DMS79 (cell line): ENCODE measurements around the gene ZNF236.
"Not testable (repeated sequence)": the region's sequence is repeated elsewhere in the genome, so short reads cannot be mapped to it uniquely, and the experiment has no call there.

Source experiments
- DNase-seq: peaks from one replicate; lab custom pipeline; 2025; lab: John Stamatoyannopoulos, UW

The ZNF236 gene

DNA sequence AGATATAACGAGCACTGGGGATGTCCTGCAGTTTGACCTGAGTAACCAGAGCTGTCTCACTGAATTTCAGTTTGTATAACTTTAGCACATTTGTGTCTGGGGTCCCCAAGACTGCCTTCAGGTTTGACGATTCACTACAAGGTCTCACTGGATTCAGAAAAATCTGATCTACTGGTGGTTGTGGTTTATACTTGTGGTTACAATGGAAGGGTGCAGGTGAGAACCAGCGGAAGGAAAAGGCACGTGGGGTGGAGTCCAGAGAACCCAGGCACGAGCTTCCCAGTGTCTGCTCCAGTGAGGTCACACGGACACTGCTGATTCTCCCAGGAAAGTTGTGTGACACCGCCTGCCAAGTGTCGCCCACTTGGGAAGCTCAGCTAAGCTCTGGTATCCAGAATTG is 126.0 kb downstream of the ZNF236 start:
- DNase-seq = no peak

DNA sequence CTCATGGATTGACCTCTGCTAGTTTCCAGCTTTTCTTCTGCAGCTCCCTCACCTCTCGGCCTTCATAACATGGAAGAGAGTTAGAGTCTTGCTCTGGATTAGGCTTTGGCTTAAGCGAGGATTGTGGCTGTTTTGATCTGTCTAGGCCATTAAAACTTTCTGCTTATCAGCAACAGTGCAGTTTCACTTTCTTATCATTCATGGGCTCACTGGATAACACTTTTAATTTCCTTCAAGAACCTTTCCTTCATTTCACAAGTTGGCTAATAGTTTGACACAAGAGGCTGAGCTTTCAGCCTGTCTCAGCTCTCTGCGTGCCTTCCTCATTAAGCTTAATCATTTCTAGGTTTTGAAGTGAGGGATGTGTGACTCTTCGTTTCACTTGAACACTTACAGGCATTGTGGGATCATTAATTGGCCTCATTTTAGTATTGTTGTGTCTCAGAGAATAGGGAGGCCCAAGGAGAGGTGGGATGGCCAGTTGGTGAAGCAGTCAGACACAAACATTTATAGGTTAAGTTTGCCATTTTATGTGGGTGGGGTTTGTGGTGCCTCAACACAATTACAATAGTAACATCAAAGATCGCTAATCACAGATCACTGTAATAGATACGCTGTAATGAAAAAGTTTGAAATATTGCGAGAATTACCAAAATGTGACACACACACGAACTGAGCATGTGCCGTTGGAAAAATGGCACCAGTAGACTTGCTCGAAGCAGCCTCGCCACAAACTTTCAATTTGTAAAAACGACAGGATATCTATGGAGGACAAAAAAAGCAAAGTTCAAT is 129.3 kb downstream of the ZNF236 start:
- DNase-seq = no peak

DNA sequence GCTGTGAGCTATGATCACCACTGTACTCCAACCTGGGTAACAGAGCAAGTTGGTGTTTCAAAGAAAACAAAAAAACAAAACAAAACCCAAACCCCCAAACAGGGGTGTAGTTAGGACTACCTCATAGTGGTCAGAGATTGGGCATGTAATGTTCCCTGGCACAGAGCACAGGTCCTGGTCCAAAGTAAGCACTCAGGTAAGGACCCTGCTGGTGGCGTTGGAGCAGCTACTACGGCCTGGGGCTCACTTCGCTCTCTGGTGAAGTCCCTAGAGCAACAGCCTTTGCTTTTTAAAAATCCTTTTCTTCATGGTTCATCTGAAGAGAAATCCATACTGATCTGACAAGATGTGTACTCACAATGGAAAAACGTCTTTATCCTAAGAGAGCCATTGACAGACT is 130.4 kb downstream of the ZNF236 start:
- peak; percentile 41 for DNase-seq

DNA sequence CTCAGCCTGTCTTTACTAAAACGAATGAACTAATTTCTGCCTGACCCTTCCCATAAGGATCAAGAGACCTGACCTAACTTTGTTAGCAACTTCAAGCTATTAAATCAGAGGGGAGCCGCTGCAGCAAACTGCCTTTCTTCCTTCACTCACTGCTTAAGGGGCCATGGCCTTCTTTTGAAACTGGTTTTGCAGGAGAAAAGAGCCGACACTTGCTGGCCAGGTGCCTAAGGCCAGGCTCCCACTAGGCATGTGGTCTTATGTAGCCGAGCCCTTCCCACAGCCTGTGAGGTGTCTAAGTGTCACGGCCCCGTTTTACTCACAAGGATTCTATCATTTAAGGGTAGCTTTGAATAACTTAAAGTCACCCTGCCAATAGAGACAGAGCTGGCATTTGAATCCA is 130.8 kb downstream of the ZNF236 start:
- peak; percentile 40 for DNase-seq

DNA sequence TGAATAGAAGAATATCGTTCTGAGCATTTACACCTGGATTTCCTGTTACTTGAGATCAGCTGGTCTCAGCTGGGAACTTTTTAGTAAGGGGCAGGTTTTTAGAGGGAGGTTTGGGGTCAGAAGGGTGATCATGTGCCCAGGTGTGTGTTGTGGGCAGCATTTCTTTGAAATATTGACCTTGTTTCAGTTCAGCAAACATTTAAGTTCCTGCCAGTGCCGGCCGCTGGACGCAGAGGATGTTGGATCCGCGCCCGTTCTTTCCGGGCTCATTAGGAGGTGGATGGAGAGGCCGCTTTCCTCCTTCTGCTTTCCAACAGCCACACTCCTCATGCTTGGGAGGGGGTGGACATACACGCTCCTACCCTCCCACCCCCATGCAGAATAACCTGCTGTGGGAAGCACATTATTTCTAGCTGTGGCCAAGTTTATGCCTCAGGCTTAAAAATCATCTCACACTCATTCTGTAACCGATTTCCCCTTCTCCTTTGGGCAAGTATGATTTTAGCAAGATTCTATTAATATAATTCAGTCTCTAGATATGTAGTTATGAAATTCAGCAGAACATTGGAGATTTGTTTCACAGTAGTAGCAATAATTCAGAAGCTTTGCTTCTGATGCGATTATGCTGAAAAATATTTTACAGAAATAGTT is 131.4 kb downstream of the ZNF236 start:
- DNase-seq = peak; percentile 54

DNA sequence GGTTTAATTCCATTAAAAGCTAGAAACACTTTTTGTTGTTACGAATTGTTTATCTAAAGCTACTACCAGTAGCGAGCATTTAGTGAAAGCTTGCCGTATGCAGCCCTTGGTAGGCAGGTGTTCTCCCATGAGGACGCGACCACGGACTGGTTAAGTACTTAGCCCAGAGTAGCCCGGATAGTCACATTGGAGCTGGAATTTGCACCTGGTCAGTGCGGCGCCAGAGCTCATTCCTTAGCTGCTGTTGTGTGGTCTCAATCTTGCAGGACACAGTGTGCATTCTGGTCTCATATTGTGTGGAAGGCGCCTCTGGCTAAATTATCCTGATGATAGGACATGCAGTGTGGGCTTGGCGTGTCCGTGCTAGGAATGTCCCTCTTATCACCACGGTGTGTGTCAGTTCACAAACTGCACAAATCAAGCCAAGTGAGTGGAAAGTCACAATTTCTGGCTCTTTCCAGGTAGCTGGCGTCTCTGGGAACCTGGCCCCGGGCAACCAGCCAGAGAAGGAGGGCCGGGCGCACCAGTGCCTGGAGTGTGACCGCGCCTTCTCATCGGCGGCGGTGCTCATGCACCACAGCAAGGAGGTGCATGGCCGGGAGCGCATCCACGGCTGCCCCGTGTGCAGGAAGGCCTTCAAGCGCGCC is 133.3 kb downstream of the ZNF236 start:
- DNase-seq = peak; percentile 68

DNA sequence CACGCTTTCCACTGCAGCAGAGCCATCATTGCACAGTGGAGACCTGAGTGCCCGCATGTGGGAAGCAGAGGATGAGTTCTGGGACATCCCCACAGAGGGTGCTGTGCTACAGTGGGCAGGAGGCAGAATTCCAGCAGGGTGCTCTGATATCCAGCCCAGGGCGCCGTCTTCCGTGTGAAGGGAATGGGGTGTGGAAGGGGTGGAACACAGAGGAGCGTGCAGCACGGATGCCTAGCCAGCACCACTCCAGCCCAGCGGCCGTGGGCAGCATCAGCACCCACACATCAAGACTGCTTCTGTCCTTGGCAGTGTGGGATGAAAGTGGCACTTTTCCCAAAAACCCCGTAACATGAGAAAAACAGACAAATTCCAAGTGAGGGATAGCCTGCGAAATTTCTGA is 134.3 kb downstream of the ZNF236 start:
- no peak for DNase-seq

DNA sequence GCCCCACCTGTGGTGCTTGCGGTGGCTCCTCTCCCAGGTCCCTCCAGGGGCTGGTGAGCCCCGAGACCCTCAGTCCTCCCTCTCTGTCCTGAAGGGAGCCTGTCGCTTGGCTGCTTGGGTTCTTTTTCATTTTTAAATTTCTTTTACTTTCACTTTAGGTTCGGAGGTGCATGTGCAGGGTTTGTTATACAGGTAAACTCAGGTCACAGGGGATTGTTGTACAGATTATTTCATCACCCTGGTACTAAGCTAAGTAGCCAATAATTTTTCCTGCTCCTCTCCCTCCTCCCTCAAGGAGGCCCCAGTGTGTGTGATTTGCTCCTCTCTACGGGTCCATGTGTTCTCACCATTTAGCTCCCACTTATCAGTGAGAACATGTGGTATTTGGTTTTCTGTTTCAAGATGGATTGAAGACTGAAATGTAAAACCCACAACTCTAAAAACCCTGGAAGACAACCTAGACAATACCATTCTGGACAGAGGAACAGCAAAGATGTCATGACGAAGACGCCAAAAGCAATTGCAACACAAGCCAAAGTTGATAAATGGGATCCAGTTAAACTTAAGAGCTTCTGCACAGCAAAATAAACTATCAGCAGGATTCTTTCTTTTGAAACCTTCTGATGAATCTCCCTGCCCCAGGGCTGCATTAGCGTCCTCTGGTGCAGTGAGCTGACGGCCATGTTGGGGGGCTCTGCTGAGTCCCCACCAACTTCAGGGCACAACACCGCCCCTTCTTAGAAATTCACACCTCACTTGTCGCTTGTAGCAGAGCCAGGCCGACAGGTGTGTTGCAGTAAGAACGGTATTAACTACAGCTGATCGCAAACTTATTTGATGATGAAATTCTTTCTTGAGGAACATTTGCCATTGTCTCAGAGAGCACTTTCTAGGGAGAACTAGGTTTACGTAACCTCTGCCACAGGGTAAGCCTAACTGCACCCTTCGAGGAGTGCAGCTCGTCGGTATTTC is 135.3 kb downstream of the ZNF236 start:
- no peak for DNase-seq

DNA sequence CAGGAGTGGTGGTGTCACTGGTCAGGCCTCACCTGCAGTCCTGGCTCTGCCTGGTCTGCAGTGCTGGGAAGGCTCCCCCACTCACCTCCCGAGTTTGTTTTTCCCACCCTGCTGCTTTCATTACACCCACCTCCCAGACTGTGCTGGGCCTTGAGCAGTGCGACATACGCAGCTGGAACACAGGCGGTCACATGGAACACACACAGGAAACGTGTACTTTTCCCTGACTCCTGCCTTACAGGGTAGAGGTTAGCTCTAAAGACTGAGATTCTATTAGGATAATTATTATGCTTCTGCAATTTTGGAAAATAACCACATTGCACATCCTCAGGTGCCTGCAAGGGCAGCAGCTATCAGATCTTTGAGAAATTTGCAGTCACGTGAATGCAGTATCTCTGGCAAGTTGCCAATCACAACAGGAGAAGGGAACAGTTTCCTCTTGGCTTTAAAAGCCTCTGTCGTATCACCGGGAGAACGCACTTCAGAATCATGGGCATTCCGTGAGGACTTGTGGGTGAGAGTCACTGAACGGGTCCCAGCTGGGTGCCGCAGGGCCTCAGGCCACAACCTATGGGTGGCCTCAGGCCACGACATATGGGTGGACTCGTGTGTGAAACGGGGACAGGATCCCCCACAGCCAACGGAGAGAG is 136.5 kb downstream of the ZNF236 start:
- peak; percentile 62 for DNase-seq

DNA sequence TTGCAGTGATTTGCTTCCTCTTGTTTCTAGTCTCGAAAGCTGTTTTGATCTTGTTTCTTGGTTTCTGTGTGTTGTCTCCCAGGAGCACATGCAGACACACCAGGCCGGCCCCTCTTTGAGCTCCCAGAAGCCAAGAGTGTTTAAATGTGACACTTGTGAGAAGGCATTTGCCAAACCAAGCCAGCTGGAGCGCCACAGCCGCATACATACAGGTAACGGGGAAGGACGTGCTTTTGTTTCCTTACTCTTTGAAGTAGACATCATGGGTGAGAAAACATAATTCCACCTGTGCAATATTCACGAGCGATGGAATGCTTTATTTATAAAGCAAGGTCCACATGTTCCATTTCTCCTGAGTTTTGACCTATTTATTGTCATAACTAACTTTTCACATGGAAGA is 137.2 kb downstream of the ZNF236 start:
- DNase-seq = no peak

DNA sequence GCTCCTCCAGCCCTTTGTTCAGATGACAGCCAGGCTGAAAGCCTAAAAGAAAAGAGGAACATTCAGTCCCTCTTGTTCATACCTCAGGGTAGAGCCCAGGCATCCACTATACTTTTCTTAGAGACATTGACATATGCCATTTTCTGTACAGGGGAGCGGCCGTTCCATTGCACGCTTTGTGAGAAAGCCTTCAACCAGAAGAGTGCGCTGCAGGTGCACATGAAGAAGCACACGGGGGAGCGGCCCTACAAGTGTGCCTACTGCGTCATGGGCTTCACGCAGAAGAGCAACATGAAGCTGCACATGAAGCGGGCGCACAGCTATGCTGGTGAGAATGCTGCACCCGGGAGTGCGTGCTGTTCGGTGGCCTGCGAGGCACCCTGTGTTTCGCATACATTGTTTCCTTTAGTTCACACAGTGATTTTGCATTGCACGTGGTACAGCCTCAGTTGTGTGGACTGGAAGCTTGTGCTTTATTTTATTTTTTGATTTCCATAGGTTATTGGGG is 138.2 kb downstream of the ZNF236 start:
- no peak for DNase-seq

DNA sequence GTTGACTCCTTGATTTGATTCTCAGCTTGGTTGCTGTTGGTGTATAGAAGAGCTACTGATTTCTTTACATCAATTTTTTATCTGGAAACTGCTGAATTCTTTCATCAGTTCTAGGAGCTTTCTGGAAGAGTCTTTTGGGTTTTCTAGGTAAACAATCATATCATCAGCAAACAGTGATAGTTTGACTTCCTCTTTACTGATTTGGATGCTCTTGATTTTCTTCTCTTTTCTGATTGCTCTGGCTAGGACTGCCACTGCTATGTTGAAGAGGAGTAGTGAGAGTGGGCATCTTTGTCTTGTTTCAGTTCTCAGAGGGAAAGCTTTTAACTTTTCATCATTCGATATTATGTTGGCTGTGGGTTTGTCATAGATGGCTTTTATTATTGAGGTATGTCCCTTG is 140.5 kb downstream of the ZNF236 start:
- DNase-seq = no peak

DNA sequence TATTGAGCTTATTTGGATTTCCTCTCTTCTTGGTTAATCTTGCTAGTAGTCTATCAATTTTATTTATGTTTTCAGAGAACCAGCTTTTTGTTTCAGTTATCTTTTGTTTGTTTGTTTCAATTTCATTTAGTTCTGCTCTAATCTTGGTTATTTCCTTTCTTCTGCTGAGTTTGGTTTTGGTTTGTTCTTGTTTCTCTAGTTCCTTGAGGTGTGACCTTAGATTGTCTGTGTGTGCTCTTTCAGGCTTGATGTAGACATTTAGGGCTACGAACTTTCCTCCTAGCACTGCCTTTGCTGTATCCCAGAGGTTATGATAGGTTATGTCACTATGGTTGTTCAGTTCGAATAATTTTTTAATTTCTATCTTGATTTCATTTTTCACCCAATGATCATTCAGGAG is 141.6 kb downstream of the ZNF236 start:
- DNase-seq = no peak

DNA sequence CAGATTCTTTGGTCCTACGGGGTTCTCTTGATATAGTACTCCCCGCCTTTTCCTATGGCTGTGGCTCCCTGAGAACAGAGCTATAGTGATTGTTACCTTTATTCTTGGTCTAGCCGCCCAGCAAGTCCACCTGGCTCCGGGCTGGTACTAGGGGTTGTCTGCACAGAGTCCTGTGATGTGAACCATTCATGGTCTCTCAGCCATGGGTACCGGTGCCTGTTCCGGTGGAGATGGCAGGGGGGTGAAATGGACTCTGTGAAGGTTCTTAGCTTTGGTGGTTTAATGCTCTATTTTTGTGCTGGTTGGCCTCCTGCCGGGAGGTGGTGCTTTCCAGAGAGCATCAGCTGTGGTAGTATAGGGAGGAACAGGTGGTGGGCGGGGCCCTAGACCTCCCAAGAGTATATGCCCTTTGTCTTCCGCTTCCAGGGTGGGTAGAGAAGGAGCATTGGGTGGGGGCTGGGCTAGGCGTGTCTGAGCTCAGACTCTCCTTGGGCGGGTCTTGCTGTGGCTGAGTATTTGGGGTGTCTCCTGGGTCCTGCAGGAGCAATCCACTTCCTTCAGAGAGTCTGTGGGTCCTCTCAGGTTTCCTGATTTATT is 143.3 kb downstream of the ZNF236 start:
- not testable (repeated sequence) for DNase-seq

DNA sequence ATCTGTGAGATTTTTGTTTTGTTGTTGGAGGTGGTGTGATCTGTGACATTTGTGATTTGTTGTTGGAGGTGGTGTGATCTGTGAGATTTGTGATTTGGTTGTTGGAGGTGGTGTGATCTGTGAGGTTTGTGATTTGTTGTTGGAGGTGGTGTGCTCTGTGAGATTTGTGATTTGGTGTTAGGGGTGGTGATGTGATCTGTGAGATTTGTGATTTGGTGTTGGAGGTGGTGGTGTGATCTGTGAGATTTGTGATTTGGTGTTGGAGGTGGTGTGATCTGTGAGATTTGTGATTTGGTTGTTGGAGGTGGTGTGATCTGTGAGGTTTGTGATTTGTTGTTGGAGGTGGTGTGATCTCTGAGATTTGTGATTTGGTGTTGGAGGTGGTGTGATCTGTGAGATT is 144.9 kb downstream of the ZNF236 start:
- DNase-seq = not testable (repeated sequence)

DNA sequence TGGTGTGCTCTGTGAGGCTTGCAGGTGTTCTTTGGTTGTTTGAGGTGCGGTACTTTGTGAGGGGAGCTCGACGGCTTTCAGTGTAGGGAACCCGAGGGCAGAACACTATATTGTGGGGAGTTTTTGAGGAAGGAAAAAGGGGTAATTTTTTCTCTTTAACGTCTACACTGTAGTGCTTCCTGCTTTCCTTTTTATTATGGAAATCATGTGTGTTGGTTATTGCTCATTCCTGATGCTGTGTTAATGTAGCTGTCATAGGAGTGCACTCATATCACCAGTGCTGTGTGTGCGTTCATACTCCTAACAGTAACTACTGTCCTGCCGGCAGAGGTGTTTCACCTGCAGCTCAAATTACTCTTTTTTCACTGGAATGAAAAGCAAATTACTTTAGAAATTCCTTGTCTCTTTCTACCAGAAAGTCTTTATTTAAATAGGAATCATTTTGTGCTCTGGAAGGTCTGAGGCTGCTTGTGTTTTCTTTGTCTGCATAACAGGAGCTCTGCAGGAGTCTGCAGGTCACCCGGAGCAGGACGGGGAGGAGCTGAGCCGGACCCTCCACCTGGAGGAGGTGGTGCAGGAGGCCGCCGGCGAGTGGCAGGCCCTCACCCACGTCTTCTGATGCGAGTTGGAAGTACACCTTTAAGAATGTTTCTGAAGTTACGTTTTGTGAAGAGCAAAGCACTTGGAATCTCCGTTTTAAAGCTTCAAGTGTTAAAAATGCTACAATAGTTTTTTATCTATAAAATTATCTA is 145.5 kb downstream of the ZNF236 start:
- DNase-seq = no peak

DNA sequence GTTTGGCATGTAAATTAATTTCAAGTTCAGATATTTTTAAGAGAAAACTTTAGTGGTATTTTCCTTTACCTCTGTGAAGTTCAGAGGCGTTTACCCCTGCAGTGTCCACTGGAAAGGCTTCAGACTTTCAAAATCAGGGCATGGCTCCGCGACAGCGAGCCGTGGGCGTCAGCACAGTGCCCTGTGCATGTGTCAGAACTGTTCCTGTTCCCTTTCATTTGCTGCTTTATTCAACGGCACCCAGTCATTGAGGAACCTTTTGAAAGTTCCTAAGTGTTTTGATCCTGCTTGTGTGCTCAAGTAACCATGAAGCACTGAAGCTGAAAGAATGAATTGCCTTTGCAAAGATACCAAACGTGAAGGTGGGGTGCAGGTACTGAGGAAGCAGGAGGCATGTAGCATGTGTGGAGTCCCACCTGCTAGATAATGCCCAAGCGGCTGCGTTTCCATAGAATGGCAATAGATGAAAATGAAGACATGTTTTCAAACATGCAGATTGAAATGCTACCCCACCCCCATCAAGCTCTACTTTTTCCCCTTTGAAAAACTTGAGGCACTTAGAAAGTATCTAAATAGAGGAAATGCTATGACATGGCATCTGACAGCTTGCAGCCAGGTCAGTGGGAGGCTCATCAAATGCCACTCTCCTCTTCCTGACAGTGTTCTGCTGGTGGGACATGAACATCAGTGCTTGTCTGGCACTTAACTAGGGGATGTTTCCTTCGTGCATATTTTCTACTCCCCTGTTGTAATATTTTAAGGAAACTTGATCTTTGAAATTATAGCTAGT is 148.6 kb downstream of the ZNF236 start:
- DNase-seq = peak; percentile 75

DNA sequence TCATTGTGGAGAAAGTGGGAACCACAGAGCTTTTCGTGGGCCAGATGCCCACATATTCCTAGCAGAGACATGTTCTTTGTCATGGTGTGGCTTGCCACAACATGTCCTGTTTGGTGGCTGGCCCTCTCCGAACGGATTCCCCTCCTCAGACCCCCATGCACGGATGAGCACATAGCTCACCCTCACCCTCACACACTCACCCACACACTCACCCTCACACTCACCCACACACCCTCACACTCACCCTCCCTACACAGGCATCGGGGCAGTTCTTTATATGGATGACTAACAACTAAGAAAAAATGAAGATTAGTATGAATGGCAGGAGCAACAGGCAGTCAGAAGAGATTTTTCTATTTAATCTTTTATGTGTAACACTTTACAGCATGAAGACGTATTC is 149.9 kb downstream of the ZNF236 start:
- DNase-seq = no peak

DNA sequence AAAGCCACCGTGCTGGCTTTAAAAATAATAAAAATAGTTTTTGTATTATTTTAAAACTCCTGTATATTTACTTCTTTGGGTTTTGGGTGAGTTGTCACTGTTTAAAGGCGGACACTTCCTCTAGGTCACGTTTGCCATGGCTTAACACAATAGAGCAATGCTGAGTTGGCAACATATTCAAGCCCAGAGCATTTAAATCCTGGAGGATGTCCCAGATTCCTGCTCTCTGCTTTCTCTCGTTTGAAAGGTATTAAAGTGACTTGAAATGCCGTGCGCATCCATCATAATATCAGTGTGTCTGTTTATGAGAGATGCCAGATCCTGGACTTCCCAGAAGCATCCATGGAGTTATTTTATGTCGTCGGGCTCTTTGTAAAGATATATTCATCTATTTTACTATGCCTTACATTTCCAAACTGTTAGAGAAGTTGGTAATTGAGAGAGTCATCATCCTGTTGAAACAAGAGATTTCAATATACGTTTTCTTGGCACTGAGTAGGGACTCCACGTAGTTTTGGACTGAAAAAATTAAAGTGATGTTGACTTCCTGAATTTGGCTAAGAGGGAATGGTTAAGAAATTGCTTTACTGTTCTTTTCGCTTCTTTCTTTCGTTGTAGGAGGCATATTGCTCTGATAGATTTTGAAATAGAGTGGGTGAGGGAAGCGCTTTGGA is 150.6 kb downstream of the ZNF236 start:
- no peak for DNase-seq
